Eye (tissue), 1 donor: ENCODE data around the gene LRPAP1.
"Not testable (repeated sequence)": the region's sequence is repeated elsewhere in the genome, so short reads cannot be mapped to it uniquely, and the experiment has no call there.

Experiments
- DNase-seq: peaks from one replicate; pipeline ENCODE4 v3.0.0-alpha.2; 2015

The LRPAP1 gene

DNA sequence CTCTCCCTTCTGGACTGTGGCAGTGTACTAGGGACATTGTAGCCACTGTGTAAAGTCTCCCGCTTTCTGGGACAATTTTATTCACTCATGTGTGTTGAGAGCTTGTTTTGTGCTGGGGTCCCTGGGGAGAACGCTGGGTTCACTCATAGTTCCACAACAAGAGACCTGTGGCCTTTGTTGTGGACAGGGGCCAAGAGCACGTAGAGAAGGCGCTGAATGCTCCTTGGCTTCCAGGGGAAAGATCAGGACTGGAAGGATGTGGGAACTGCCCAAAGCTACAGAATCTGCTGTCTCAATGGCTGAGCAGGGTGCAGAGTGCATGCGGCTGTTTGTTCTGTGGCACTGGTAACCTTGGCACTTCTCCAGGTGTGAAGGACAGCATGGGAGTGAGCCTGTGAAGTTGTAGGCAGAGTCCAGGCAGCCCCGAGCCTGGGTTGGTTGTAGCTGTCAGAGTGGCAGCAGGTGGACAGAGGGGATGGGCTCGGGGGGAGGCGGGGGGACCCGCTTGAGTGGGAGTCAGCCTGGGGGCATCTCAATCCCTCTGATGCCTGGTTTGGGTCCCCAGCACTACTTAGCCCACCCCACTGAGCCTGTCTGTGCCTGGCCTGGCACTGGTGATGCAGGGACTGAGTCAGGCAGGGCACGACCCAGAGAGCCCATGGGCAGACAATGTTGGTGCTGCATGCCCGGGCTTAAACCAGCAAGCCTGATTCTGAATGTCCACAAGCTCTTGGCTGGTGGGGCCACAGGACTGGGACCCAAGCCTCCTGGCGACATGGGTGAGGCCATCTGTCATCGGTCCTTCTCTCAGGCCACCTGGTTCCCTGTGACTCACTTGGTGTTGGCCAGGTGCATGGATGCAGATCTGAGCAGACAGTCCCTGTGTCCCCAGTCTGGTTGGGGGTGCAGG is 27.4 kb upstream of the LRPAP1 start:
- DNase-seq, result not testable (repeated sequence)

DNA sequence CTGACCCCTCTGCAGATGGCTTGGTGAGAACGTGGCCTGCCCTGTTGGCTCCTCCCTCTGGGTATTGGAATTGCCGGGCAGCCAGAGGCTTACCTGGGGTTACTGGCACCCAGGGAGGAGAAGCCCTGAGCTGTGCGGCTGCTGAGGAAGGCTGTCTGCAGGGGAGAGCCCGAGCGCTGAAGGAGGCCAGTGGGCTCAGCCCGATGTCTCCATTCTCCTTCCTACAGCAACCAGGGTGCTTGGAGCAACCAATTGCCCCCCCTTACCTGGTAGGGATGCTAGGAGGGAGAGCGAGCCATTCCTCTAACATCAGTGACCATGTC is 26.3 kb upstream of the LRPAP1 start:
- not testable (repeated sequence) for DNase-seq

DNA sequence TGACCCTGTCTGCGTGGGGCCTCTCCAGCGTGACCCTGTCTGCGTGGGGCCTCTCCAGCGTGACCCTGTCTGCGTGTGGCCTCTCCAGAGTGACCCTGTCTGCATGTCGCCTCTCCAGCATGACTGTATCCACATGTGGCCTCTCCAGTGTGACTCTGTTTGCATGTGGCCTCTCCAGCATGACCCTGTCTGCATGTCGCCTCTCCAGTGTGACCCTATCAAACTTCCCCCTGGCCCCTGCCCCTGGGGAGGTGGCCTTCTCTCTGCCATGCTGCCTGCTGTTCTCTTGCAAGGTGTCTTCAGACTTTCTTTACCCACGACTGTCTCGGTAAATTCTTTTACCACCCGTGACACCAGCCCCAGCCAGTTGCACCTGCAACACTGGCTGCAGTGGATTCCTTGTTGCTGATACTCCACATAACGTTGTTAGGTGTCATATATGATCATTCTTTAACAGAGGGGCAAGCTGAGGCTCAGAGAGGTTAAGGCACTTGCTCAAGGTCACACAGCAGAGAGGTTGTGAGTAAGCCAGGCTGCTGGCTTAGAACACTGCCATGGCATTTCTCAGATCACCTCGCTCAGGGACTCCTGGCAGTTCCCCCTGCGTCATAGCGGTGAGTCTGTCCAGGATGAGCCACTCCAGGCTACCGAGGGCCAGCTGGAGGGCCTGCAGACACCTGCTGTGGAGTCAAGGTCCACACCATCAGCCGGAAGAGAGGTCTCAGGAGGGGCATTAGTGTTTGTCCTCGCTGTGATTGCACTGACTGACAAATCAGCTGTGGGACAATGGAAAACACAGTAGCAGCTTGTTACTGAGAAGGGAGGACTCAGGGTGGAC is 25.7 kb upstream of the LRPAP1 start:
- not testable (repeated sequence) for DNase-seq

DNA sequence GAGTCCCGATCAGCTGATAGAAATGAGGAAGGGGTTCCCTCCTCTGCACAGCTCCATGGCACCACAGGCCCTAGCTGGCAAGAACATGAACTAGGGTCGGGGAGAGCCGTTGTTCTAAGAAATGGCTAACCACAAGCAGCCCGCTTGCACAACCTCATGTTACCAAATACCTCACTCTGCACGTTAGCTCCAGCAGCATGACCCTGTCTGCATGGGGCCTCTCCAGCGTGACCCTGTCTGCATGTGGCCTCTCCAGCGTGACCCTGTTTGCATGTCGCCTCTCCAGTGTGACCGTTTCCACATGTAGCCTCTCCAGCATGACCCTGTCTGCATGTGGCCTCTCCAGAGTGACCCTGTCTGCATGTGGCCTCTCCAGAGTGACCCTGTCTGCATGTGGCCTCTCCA is 24.9 kb upstream of the LRPAP1 start:
- DNase-seq, result not testable (repeated sequence)

- not testable (repeated sequence) for DNase-seq
Observed at GRCh38 chr4:3556244-3556867, 24.1 kb upstream of the LRPAP1 start.

GRCh38 chr4:3555459-3556070 is 23.3 kb upstream of the LRPAP1 start:
- DNase-seq, result not testable (repeated sequence)

- DNase-seq, result not testable (repeated sequence)
Observed at GRCh38 chr4:3551366-3551765, 19.1 kb upstream of the LRPAP1 start.

DNA sequence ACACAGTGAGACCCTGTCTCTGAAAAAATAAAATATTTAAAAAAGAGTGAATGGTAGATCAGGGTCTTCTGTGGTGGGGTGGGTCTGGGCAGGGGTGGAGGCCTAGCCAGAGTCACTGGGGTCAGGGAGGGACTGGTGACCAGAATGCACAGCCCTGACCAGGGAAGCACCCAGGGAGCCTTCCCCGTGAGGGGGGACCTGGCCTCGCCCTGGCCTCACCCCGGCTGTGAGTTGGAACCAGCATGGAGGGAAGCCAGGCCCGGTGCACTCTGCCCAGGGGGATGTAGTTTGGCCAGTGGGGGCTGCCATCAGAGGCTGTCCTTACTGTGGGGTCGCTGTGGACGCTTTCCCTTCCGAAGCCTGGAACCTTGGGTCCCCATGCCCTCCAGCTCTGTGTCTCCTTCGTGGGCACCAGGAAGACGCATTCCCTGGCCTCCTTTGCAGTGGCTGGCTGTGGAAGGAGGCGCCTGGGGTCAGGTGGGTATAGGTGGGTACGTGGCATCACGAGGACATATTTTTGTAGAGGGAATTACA is 18.6 kb upstream of the LRPAP1 start:
- DNase-seq, result not testable (repeated sequence)

DNA sequence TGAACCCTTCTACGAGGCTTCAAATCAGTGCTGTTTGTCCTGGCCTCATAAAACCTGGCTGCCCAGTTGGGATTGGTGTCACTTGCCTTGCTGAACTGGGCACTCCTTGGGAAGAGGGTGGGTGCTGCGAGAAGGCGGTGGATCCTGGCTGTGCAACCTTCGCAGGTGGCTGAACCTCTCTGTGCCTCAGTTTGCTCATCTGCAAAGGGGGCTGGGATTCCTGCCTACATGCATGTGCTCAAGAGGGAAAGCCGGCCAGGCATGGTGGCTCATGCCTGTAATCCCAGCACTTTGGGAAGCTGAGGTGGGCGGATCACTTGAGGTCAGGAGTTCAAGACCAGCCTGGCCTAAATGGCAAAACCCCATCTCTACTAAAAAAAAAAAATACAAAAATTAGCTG is 17.8 kb upstream of the LRPAP1 start:
- DNase-seq, result not testable (repeated sequence)

GRCh38 chr4:3549694-3550001 is 17.4 kb upstream of the LRPAP1 start:
- DNase-seq, result not testable (repeated sequence)

- not testable (repeated sequence) for DNase-seq
Observed at GRCh38 chr4:3548991-3549693, 16.9 kb upstream of the LRPAP1 start.

- DNase-seq, result not testable (repeated sequence)
Observed at GRCh38 chr4:3546721-3547120, 14.5 kb upstream of the LRPAP1 start.

- not testable (repeated sequence) for DNase-seq
Observed at GRCh38 chr4:3545351-3545750, 13.1 kb upstream of the LRPAP1 start.

- DNase-seq, result not testable (repeated sequence)
Observed at GRCh38 chr4:3544259-3545025, 12.2 kb upstream of the LRPAP1 start.

- DNase-seq, result not testable (repeated sequence)
Observed at GRCh38 chr4:3543415-3543814, 11.2 kb upstream of the LRPAP1 start.

DNA sequence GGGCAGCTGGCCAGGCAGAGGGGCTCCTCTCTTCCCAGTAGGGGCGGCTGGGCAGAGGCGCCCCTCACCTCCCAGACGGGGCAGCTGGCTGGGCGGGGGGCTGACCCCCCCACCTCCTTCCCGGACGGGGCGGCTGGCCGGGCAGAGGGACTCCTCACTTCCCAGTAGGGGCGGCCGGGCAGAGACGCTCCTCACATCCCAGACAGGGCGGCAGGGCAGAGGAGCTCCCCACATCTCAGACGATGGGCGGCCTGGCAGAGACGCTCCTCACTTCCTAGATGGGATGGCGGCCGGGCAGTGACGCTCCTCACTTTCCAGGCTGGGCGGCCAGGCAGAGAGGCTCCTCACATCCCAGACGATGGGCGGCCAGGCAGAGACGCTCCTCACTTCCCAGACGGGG is 6.7 kb upstream of the LRPAP1 start:
- DNase-seq, result not testable (repeated sequence)

GRCh38 chr4:3535812-3536211 is 3.6 kb upstream of the LRPAP1 start:
- DNase-seq, result not testable (repeated sequence)

DNA sequence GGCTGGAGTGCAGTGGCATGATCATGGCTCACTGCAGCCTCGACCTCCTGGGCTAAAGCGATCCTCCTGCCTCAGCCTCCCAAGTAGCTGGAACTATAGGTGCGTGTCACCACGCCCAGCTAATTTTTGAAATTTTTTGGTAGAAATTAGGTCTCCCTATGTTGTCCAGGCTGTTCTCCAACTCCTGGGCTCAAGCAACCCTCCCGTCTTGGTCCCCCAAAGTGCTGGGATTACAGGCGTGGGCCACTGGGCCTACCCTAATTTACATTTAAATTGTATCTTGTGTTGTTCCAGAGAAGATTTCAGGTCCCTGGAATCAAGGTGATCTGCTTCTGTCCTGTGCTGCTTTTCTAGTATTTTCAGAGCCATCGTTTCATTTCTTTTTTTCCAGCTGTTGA is 1.2 kb upstream of the LRPAP1 start:
- no peak for DNase-seq

- no peak for DNase-seq
Observed at GRCh38 chr4:3532751-3533422, 665 bp upstream of the LRPAP1 start.

- peak; percentile 58 for DNase-seq
Observed at GRCh38 chr4:3531318-3531878, 824 bp downstream of the LRPAP1 start.
